Liver (tissue), 9 donors: Measurements from ENCODE around the gene VWA3B. TPM values are rescaled to one million over a fixed set of nuclear protein-coding genes. Genes with fewer than 3 reads are reported as not detected.

ENCODE experiments used
- DNase-seq: peaks from one replicate; pipeline ENCODE4 v3.0.0-alpha.2; 2017; ENCODE audit warnings: low spot score
- H3K27ac ChIP-seq, 2 donors: one replicate each; pipeline ENCODE4 v1.7.0; 2013; ENCODE audit warnings: inconsistent platforms in 2 of 2, low read length in 2 of 2, control low read depth in 1 of 2, low read depth in 1 of 2, mild to moderate bottlenecking in 1 of 2
- H3K27me3 ChIP-seq, 4 donors: one replicate each; pipeline versions ENCODE4 v1.6.1 to v1.7.0; 2013; ENCODE audit warnings: low read length in 3 of 4, inconsistent platforms in 1 of 4, mild to moderate bottlenecking in 1 of 4, moderate library complexity in 1 of 4; ENCODE audit not compliant: control insufficient read depth in 4 of 4, insufficient read depth in 4 of 4
- H3K36me3 ChIP-seq, 4 donors: one replicate each; pipeline versions ENCODE4 v1.6.1 to v1.7.0; 2013; ENCODE audit warnings: low read length in 3 of 4, mild to moderate bottlenecking in 3 of 4, low read depth in 1 of 4, moderate library complexity in 1 of 4; ENCODE audit not compliant: control insufficient read depth in 4 of 4, insufficient read depth in 3 of 4
- H3K4me1 ChIP-seq, 4 donors: one replicate each; pipeline versions ENCODE4 v1.6.1 to v1.7.0; 2013; ENCODE audit warnings: low read length in 3 of 4, mild to moderate bottlenecking in 3 of 4, moderate library complexity in 1 of 4; ENCODE audit not compliant: control insufficient read depth in 4 of 4, insufficient read depth in 4 of 4
- H3K4me3 ChIP-seq, 3 donors: one replicate each; pipeline versions ENCODE4 v1.6.1 to v1.7.0; 2013; ENCODE audit warnings: low read length in 3 of 3, control low read depth in 1 of 3, low read depth in 1 of 3, mild to moderate bottlenecking in 1 of 3
- H3K9ac ChIP-seq, 2 donors: one replicate each; pipeline ENCODE4 v1.7.0; 2013; ENCODE audit warnings: low read length in 2 of 2, mild to moderate bottlenecking in 2 of 2, moderate library complexity in 2 of 2, control low read depth in 1 of 2, low read depth in 1 of 2
- H3K9me3 ChIP-seq, 4 donors: one replicate each; pipeline versions ENCODE4 v1.6.1 to v1.7.0; 2013; ENCODE audit warnings: low read length in 3 of 4; ENCODE audit not compliant: control insufficient read depth in 4 of 4
- EGR1 ChIP-seq, 2 donors: IDR thresholded peaks; 2 replicates each; pipeline ENCODE4 v1.6.1; 2016 to 2018; ENCODE audit warnings: antibody characterized with exemption in 2 of 2, low read depth in 2 of 2
- FOXA1 ChIP-seq: IDR thresholded peaks from 2 replicates; pipeline ENCODE4 v1.6.1; 2016; ENCODE audit warnings: antibody characterized with exemption
- FOXA2 ChIP-seq: IDR thresholded peaks from 2 replicates; pipeline ENCODE4 v1.6.1; 2016; ENCODE audit warnings: antibody characterized with exemption
- GABPA ChIP-seq, 2 donors: IDR thresholded peaks in 1 of 2; conservative IDR thresholded peaks in 1 of 2; 2 replicates each; pipeline ENCODE4 v1.6.1; 2016; ENCODE audit warnings: antibody characterized with exemption in 2 of 2, mild to moderate bottlenecking in 1 of 2, moderate library complexity in 1 of 2
- HNF4A ChIP-seq, 2 donors: conservative IDR thresholded peaks; 2 replicates each; pipeline ENCODE4 v1.6.1; 2016; ENCODE audit warnings: antibody characterized with exemption in 2 of 2, mild to moderate bottlenecking in 2 of 2
- HNF4G ChIP-seq: IDR thresholded peaks from 2 replicates; pipeline ENCODE4 v1.6.1; 2016; ENCODE audit warnings: antibody characterized with exemption
- JUND ChIP-seq, 2 donors: IDR thresholded peaks; 2 replicates each; pipeline ENCODE4 v1.6.1; 2016; ENCODE audit warnings: antibody characterized with exemption in 2 of 2
- NR2F2 ChIP-seq: IDR thresholded peaks from 2 replicates; pipeline ENCODE4 v1.6.1; 2016; ENCODE audit warnings: antibody characterized with exemption
- RAD21 ChIP-seq, 2 donors: IDR thresholded peaks; 2 replicates each; pipeline ENCODE4 v1.6.1; 2016; ENCODE audit warnings: antibody characterized with exemption in 2 of 2, mild to moderate bottlenecking in 2 of 2
- RXRA ChIP-seq, 2 donors: IDR thresholded peaks; 2 replicates each; pipeline ENCODE4 v1.6.1; 2017 to 2018; ENCODE audit warnings: antibody characterized with exemption in 2 of 2, mild to moderate bottlenecking in 1 of 2
- SP1 ChIP-seq: IDR thresholded peaks from 2 replicates; pipeline ENCODE4 v1.6.1; 2018; ENCODE audit warnings: antibody characterized with exemption, mild to moderate bottlenecking
- TAF1 ChIP-seq: conservative IDR thresholded peaks from 2 replicates; pipeline ENCODE4 v1.6.1; 2016; ENCODE audit warnings: antibody characterized with exemption, mild to moderate bottlenecking
- YY1 ChIP-seq: IDR thresholded peaks from 2 replicates; pipeline ENCODE4 v1.6.1; 2016; ENCODE audit warnings: antibody characterized with exemption, mild to moderate bottlenecking
- WGBS: extraction: QIAGEN DNeasy Blood & Tissue Kit; methylation state at CpG from one replicate; pipeline ENCODE4 v1.1.7; 2013; 5-methylcytosine and 5-hydroxymethylcytosine counted together
- polyA plus RNA-seq, 2 donors: library from polyadenylated mRNA; stranded (reverse) in 1 of 2; unstranded in 1 of 2; fragments of 200-250 nt in 1 of 2; fragments of >200 nt in 1 of 2; fragmentation: Nextera tagmentation in 1 of 2; extraction: Ambion mirVana in 1 of 2; gene quantifications; one replicate each; pipeline versions ENCODE4 v1.2.1 to v1.2.3, GENCODE V29; 2013 to 2015
- total RNA-seq, 2 donors: library from RNA; depleted of rRNA; stranded (reverse); fragments of >200 nt; gene quantifications; one replicate each; pipeline ENCODE4 v1.2.3, GENCODE V29; 2014
- TF ChIP-seq, protein P1 (sequence below): IDR thresholded peaks from 2 replicates; pipeline ENCODE4 v1.6.1; 2016; ENCODE audit warnings: antibody characterized with exemption
- TF ChIP-seq, protein P2 (sequence below): IDR thresholded peaks from 2 replicates; pipeline ENCODE4 v1.6.1; 2016; ENCODE audit warnings: antibody characterized with exemption
- TF ChIP-seq, protein P3 (sequence below): fragments of 150-350 bp; IDR thresholded peaks from 2 replicates; pipeline ENCODE4 v1.5.1; 2017; ENCODE audit warnings: improper control_type of control experiment, low read depth, low read length; ENCODE audit not compliant: missing input control
- TF ChIP-seq, protein P4 (sequence below): IDR thresholded peaks from 2 replicates; pipeline ENCODE4 v1.6.1; 2016; ENCODE audit warnings: antibody characterized with exemption, mild to moderate bottlenecking
- donor health status: healthy.
- donor health status: healthy.
- donor health status: healthy.
- donor health status: healthy.
- donor health status: healthy.

The VWA3B gene
- total and polyA plus RNA-seq, 4 donors, result 0.08 TPM; not detected in 3

DNA sequence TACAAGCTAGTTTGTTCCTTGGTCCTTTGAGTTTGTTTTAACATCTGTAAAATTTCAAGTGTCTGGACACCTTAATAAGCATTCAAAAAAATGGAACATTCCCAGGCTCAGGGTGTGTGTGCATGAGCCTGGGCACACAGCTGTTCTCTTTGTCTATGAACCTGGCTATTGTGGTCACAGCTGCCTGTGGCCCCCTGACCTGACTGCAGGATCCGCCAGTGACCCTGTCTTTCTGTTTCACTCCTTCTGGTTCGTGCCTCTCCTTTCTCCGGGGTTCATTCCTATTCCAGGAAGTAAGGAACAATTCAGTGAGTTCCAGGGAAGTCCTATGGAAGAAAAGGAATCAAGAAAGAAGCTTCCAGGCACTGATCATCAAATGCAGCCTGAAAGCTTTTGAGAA is 35.6 kb downstream of the VWA3B start:
- Histone ChIP-seq H3K27me3 (no peaks in the 10 kb centered on the region), H3K9me3 (no peaks in the 10 kb centered on the region), H3K36me3 (no peaks in the 10 kb centered on the region), H3K4me3 (no peak overlapping the region), H3K27ac (no peak overlapping the region), H3K4me1 (no peaks in the 10 kb centered on the region), H3K9ac (no peak overlapping the region)
- TF ChIP-seq, protein P1, sequence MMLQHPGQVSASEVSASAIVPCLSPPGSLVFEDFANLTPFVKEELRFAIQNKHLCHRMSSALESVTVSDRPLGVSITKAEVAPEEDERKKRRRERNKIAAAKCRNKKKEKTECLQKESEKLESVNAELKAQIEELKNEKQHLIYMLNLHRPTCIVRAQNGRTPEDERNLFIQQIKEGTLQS, result no peak
- no peak for TF ChIP-seq HNF4G
- no peak for TF ChIP-seq RAD21 (IDR thresholded peaks at IDR 0.05)
- TF ChIP-seq HNF4A (conservative IDR thresholded peaks at IDR 0.05), result no peak
- TF ChIP-seq JUND (IDR thresholded peaks at IDR 0.05), result no peak
- TF ChIP-seq, protein P2, sequence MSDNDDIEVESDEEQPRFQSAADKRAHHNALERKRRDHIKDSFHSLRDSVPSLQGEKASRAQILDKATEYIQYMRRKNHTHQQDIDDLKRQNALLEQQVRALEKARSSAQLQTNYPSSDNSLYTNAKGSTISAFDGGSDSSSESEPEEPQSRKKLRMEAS, result no peak
- TF ChIP-seq EGR1 (IDR thresholded peaks at IDR 0.05; ENCODE audit: low read depth in 2 of 2), result no peak
- no peak for TF ChIP-seq NR2F2
- TF ChIP-seq, protein P3, sequence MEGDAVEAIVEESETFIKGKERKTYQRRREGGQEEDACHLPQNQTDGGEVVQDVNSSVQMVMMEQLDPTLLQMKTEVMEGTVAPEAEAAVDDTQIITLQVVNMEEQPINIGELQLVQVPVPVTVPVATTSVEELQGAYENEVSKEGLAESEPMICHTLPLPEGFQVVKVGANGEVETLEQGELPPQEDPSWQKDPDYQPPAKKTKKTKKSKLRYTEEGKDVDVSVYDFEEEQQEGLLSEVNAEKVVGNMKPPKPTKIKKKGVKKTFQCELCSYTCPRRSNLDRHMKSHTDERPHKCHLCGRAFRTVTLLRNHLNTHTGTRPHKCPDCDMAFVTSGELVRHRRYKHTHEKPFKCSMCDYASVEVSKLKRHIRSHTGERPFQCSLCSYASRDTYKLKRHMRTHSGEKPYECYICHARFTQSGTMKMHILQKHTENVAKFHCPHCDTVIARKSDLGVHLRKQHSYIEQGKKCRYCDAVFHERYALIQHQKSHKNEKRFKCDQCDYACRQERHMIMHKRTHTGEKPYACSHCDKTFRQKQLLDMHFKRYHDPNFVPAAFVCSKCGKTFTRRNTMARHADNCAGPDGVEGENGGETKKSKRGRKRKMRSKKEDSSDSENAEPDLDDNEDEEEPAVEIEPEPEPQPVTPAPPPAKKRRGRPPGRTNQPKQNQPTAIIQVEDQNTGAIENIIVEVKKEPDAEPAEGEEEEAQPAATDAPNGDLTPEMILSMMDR, result no peak
- TF ChIP-seq GABPA (IDR thresholded peaks at IDR 0.05 in 1 of 2, conservative IDR thresholded peaks at IDR 0.05 in 1 of 2), result no peak
- TF ChIP-seq FOXA2, result no peak
- TF ChIP-seq TAF1, result no peak
- TF ChIP-seq RXRA (IDR thresholded peaks at IDR 0.05), result no peak
- TF ChIP-seq, protein P4, sequence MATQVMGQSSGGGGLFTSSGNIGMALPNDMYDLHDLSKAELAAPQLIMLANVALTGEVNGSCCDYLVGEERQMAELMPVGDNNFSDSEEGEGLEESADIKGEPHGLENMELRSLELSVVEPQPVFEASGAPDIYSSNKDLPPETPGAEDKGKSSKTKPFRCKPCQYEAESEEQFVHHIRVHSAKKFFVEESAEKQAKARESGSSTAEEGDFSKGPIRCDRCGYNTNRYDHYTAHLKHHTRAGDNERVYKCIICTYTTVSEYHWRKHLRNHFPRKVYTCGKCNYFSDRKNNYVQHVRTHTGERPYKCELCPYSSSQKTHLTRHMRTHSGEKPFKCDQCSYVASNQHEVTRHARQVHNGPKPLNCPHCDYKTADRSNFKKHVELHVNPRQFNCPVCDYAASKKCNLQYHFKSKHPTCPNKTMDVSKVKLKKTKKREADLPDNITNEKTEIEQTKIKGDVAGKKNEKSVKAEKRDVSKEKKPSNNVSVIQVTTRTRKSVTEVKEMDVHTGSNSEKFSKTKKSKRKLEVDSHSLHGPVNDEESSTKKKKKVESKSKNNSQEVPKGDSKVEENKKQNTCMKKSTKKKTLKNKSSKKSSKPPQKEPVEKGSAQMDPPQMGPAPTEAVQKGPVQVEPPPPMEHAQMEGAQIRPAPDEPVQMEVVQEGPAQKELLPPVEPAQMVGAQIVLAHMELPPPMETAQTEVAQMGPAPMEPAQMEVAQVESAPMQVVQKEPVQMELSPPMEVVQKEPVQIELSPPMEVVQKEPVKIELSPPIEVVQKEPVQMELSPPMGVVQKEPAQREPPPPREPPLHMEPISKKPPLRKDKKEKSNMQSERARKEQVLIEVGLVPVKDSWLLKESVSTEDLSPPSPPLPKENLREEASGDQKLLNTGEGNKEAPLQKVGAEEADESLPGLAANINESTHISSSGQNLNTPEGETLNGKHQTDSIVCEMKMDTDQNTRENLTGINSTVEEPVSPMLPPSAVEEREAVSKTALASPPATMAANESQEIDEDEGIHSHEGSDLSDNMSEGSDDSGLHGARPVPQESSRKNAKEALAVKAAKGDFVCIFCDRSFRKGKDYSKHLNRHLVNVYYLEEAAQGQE, result no peak
- no peak for TF ChIP-seq SP1
- no peak for TF ChIP-seq YY1
- no peak for TF ChIP-seq FOXA1
- no peak for DNase-seq
- 64% methylated on average over 3 of the region's 3 CpGs for WGBS

DNA sequence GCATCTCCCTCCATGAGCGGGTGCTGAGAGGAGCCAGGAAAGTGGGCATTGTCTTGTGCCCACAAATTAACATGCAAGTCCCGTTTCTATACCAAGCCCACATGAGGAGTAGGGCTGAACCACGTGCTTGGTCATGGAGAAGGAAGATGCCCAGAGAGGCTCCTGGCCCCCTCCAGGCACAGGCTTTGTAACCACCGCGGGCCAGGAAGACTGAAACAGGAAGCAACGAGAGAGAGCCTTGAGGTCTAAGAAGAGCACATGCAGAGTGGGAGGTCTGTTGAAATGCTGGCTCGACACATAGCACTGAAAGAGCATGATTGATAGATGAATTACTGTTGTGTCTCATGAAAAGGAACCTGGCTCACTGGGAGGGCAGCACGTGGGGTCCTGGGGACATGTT is 36.3 kb downstream of the VWA3B start:
- WGBS, result 59% methylated on average over 8 of the region's 8 CpGs

More for the DNA sequence above, 36.3 kb downstream of the VWA3B start:
- TF ChIP-seq YY1, result no peak
- no peak for TF ChIP-seq HNF4A (conservative IDR thresholded peaks at IDR 0.05)
- TF ChIP-seq HNF4G, result no peak
- TF ChIP-seq, protein P3, result no peak
- no peak for DNase-seq
- no peak overlapping the region for H3K27ac ChIP-seq
- no peaks in the 10 kb centered on the region for H3K36me3 ChIP-seq
- no peak overlapping the region for H3K4me3 ChIP-seq
- no peaks in the 10 kb centered on the region for H3K4me1 ChIP-seq
- no peaks in the 10 kb centered on the region for H3K9me3 ChIP-seq
- H3K9ac ChIP-seq, result no peak overlapping the region
- H3K27me3 ChIP-seq, result no peaks in the 10 kb centered on the region
